ENCODE results near the gene COL24A1. TPM values are rescaled to one million over a fixed set of nuclear protein-coding genes. Genes with fewer than 3 reads are reported as not detected.

The COL24A1 gene
- total and polyA plus RNA-seq, 2 of the 8 experiments (the other 6 are each of a cell fraction or from before 2014, with no cell fraction given): 0.23 to 1.1 TPM

DNA sequence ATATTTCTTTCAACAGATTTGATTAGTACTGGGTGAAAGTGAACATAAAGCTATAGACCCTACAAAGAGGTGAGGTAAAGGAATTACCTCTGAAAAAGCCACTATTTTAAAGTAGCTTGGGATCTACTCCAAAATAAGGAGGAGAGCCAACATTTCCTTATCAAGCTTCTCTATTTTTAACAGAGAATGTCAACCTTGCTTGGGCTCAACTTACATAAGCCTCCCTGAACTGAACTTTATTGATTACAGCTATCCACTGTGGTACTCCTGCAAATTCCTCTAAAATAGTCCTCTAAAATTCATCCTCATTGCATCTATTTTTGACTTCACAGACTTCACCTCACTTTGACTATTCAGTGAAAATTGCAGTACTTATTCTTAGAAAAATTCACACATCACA, 458.7 kb downstream of the COL24A1 start:
- H3K4me1 ChIP-seq (replicated peaks in 1 of 4; ENCODE audit: control insufficient read depth in 3 of 4, insufficient read depth in 4 of 4, low read length in 3 of 4): no peaks in the 10 kb centered on the region
- H3K18ac ChIP-seq (ENCODE audit: extremely low read depth, low read length): no peak overlapping the region
- CTCF ChIA-PET (ENCODE audit: partially characterized antibody): interaction anchor here (0.7 to 1.2 kb wide), 3 partner anchors 41 to 1831 kb away, joined by 3 to 4 read pairs (median 3); no protein-coding TSS in a partner anchor
- POLR2A ChIA-PET (ENCODE audit: partially characterized antibody): interaction anchor here (0.9 kb wide), 1 partner anchor 10 kb away, joined by 3 read pairs; no protein-coding TSS in a partner anchor
- H3K9ac ChIP-seq (replicated peaks in 1 of 4; ENCODE audit: extremely low read depth in 1 of 4, low read depth in 3 of 4, low read length in 3 of 4): no peak overlapping the region
- H3K14ac ChIP-seq (ENCODE audit: insufficient read length): no peak overlapping the region
- no peak overlapping the region for H2BK5ac ChIP-seq (ENCODE audit: low read depth, low read length)
- no peak overlapping the region for H3K23ac ChIP-seq (ENCODE audit: insufficient read length)
- H3K36me3 ChIP-seq (ENCODE audit: control insufficient read depth in 2 of 4, insufficient read depth in 4 of 4, low read length in 3 of 4): peaks cover 0 to 34% (median 11%) of the 10 kb centered on the region in 4 experiments; a peak in 4 of 8 replicates
- DNase-seq (ENCODE audit: low read depth in 1 of 2, low spot score in 2 of 2) (no peak), FAIRE-seq (no peak)
- H3K4ac ChIP-seq (replicated peaks; ENCODE audit: insufficient read length, low read depth, low read length): no peak overlapping the region
- H3K4me2 ChIP-seq (ENCODE audit: insufficient read depth in 1 of 2, low read depth in 2 of 2, low read length in 2 of 2): no peak overlapping the region
- H2BK120ac ChIP-seq (replicated peaks; ENCODE audit: low read depth, low read length): no peak overlapping the region
- TF ChIP-seq, protein P1, sequence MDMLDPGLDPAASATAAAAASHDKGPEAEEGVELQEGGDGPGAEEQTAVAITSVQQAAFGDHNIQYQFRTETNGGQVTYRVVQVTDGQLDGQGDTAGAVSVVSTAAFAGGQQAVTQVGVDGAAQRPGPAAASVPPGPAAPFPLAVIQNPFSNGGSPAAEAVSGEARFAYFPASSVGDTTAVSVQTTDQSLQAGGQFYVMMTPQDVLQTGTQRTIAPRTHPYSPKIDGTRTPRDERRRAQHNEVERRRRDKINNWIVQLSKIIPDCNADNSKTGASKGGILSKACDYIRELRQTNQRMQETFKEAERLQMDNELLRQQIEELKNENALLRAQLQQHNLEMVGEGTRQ (IDR thresholded peaks at IDR 0.05; ENCODE audit: low read length): no peak
- TF ChIP-seq, protein P2, sequence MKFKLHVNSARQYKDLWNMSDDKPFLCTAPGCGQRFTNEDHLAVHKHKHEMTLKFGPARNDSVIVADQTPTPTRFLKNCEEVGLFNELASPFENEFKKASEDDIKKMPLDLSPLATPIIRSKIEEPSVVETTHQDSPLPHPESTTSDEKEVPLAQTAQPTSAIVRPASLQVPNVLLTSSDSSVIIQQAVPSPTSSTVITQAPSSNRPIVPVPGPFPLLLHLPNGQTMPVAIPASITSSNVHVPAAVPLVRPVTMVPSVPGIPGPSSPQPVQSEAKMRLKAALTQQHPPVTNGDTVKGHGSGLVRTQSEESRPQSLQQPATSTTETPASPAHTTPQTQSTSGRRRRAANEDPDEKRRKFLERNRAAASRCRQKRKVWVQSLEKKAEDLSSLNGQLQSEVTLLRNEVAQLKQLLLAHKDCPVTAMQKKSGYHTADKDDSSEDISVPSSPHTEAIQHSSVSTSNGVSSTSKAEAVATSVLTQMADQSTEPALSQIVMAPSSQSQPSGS (IDR thresholded peaks at IDR 0.05; ENCODE audit: low read length): no peak
- TF ChIP-seq CEBPB (IDR thresholded peaks at IDR 0.05; ENCODE audit: low read depth, low read length): no peak
- no peak overlapping the region for H2BK20ac ChIP-seq (ENCODE audit: low read length)
- H4K20me1 ChIP-seq (replicated peaks in 1 of 2; ENCODE audit: control insufficient read depth in 1 of 2, insufficient read depth in 2 of 2, low read length in 2 of 2): no peaks in the 10 kb centered on the region
- H3K9me3 ChIP-seq (ENCODE audit: insufficient read depth in 2 of 2, low read depth in 1 of 2, low read length in 1 of 2): no peaks in the 10 kb centered on the region
- no peak overlapping the region for H2AK5ac ChIP-seq (ENCODE audit: low read depth, low read length)
- peaks cover 0 to 9% of the 10 kb centered on the region in 2 experiments; a peak in 1 of 4 replicates for H3K79me2 ChIP-seq (ENCODE audit: control insufficient read depth in 1 of 2, insufficient read depth in 2 of 2, low read length in 2 of 2)
- no peak overlapping the region for H4K8ac ChIP-seq (ENCODE audit: extremely low read depth, insufficient read depth, low read length)
- no peak overlapping the region for H4K91ac ChIP-seq (replicated peaks; ENCODE audit: insufficient read length, low read length)
- no peak overlapping the region for H2BK15ac ChIP-seq (ENCODE audit: low read length)
- H3K27me3 ChIP-seq (replicated peaks in 1 of 4; ENCODE audit: control insufficient read depth in 3 of 4, extremely low read depth in 1 of 4, insufficient read depth in 3 of 4, low read length in 3 of 4): no peaks in the 10 kb centered on the region
- H3K56ac ChIP-seq (replicated peaks; ENCODE audit: insufficient read length, low read depth, low read length): no peak overlapping the region
- H3K23me2 ChIP-seq (ENCODE audit: low read depth, low read length): no peaks in the 10 kb centered on the region
- H3K79me1 ChIP-seq (ENCODE audit: low read depth, low read length): no peaks in the 10 kb centered on the region
- H2AFZ ChIP-seq (ENCODE audit: low read length): no peak overlapping the region
- no peak overlapping the region for H2BK12ac ChIP-seq (ENCODE audit: low read depth, low read length)
- no peak overlapping the region for H3K4me3 ChIP-seq (ENCODE audit: extremely low read depth in 1 of 4, insufficient read depth in 2 of 4, low read depth in 3 of 4, low read length in 4 of 4)
- H4K5ac ChIP-seq (ENCODE audit: insufficient read length, low read depth, low read length): no peak overlapping the region
- H3K27ac ChIP-seq (ENCODE audit: low read depth, low read length): no peak overlapping the region

All from H1 (cell line).